K562 (cell line): Measurements from ENCODE around the gene USP20. TPM values are rescaled to one million over a fixed set of nuclear protein-coding genes. Genes with fewer than 3 reads are reported as not detected.

Source experiments
- ARID2 ChIP-seq: fragments of 450-650 bp; IDR thresholded peaks from 2 replicates; pipeline ENCODE4 v1.6.1; 2017; ENCODE audit warnings: antibody characterized with exemption, mild to moderate bottlenecking
- BCOR ChIP-seq: fragments of 450-650 bp; IDR thresholded peaks from 2 replicates; pipeline ENCODE4 v1.6.1; 2016
- CBFB ChIP-seq: sonication (generic); formaldehyde crosslinking; IDR thresholded peaks from 2 replicates; pipeline ENCODE4 v1.4.0; 2020; ENCODE audit warnings: mild to moderate bottlenecking, missing genetic modification reagents
- E2F5 ChIP-seq: sonication (generic); formaldehyde crosslinking; IDR thresholded peaks from 2 replicates; pipeline ENCODE4 v1.8.0; 2022; ENCODE audit warnings: mild to moderate bottlenecking, missing genetic modification reagents
- ETV5 ChIP-seq: sonication (generic); formaldehyde crosslinking; IDR thresholded peaks from 2 replicates; pipeline ENCODE4 v1.4.0; 2020; ENCODE audit warnings: low read depth, mild to moderate bottlenecking, missing genetic modification reagents
- HEY1 ChIP-seq: fragments of 250-450 bp; sonication (Bioruptor Pico); IDR thresholded peaks from 2 replicates; pipeline ENCODE4 v1.5.0; 2020; ENCODE audit warnings: mild to moderate bottlenecking, moderate library complexity, borderline replicate concordance
- HOMEZ ChIP-seq: fragments of 250-450 bp; sonication (Bioruptor Pico); IDR thresholded peaks from 2 replicates; pipeline ENCODE4 v1.4.0; 2020; ENCODE audit warnings: mild to moderate bottlenecking, moderate library complexity
- L3MBTL2 ChIP-seq: fragments of 450-650 bp; IDR thresholded peaks from 2 replicates; pipeline ENCODE4 v1.6.1; 2016; ENCODE audit warnings: mild to moderate bottlenecking, moderate library complexity
- PYGO2 ChIP-seq: fragments of 450-650 bp; IDR thresholded peaks from 2 replicates; pipeline ENCODE4 v1.6.1; 2016; ENCODE audit warnings: mild to moderate bottlenecking, missing genetic modification characterization, moderate library complexity, missing compliant biosample characterization
- SETDB1 ChIP-seq: IDR thresholded peaks from one replicate; pipeline ENCODE4 v1.6.1; 2012; ENCODE audit warnings: low read length, control low read depth, inconsistent platforms
- SMAD4 ChIP-seq: fragments of 250-450 bp; sonication (Bioruptor Pico); conservative IDR thresholded peaks from 2 replicates; pipeline ENCODE4 v1.8.0; 2021; ENCODE audit warnings: inconsistent platforms, mild to moderate bottlenecking, moderate library complexity
- SMARCA5 ChIP-seq: fragments of 450-650 bp; IDR thresholded peaks from 2 replicates; pipeline ENCODE4 v1.6.1; 2016
- TCF15 ChIP-seq: fragments of 250-450 bp; sonication (Bioruptor Pico); IDR thresholded peaks from 2 replicates; pipeline ENCODE4 v1.8.0; 2022; ENCODE audit warnings: moderate library complexity, mild to moderate bottlenecking, inconsistent platforms
- ZNF717 ChIP-seq: fragments of 250-450 bp; sonication (Bioruptor Pico); IDR thresholded peaks from 2 replicates; pipeline ENCODE4 v1.5.0; 2021
- polyA plus RNA-seq, 8 experiments: library from polyadenylated mRNA; depleted of rRNA in 4 of 8; stranded (reverse) in 5 of 8; unstranded in 3 of 8; fragments of >200 nt; fragmentation: Nextera tagmentation in 2 of 8; fragmentation: Illumina TruSeq in 1 of 8; extraction: Ambion mirVana in 2 of 8; extraction: Trizol in 1 of 8; gene quantifications; 2 replicates each; pipeline versions ENCODE4 v1.2.1 to v1.2.3, GENCODE V29; 2011 to 2014; ENCODE audit warnings: inconsistent platforms in 1 of 8, missing spikeins in 1 of 8
- total RNA-seq, 7 experiments: library from RNA; depleted of rRNA in 6 of 7; stranded (reverse); fragments of >200 nt in 6 of 7; fragmentation: Illumina TruSeq in 2 of 7; extraction: Trizol in 2 of 7; gene quantifications; 2 replicates each; pipeline versions ENCODE4 v1.2.1 to v1.2.3, GENCODE V29; 2011 to 2021; ENCODE audit warnings: low replicate concordance in 1 of 7
- TF ChIP-seq, protein P1 (sequence below), 2 experiments: fragments of 450-650 bp in 1 of 2; sonication (generic) in 1 of 2; formaldehyde crosslinking; conservative IDR thresholded peaks; 2 replicates each; pipeline versions ENCODE4 v1.4.0 to v1.8.1; 2020 to 2022; ENCODE audit warnings: mild to moderate bottlenecking in 1 of 2, missing genetic modification reagents in 1 of 2
- TF ChIP-seq, protein P2 (sequence below): fragments of 450-650 bp; IDR thresholded peaks from 2 replicates; pipeline ENCODE4 v1.6.1; 2017; ENCODE audit warnings: mild to moderate bottlenecking, moderate library complexity
- TF ChIP-seq, protein P3 (sequence below), 2 experiments: fragments of 200-800 bp in 1 of 2; sonication (Bioruptor generic) in 1 of 2; sonication (generic) in 1 of 2; formaldehyde crosslinking in 1 of 2; IDR thresholded peaks in 1 of 2; conservative IDR thresholded peaks in 1 of 2; 2 replicates each; pipeline versions ENCODE4 v1.5.0 to v1.6.1; 2016 to 2020; ENCODE audit warnings: missing compliant biosample characterization in 1 of 2, missing genetic modification characterization in 1 of 2, missing genetic modification reagents in 1 of 2

Gene USP20
- total and polyA plus RNA-seq, 9 of the 15 experiments (the other 6 are each of a cell fraction or from before 2014, with no cell fraction given) = 1.9 to 136 (median 49.1) TPM

DNA sequence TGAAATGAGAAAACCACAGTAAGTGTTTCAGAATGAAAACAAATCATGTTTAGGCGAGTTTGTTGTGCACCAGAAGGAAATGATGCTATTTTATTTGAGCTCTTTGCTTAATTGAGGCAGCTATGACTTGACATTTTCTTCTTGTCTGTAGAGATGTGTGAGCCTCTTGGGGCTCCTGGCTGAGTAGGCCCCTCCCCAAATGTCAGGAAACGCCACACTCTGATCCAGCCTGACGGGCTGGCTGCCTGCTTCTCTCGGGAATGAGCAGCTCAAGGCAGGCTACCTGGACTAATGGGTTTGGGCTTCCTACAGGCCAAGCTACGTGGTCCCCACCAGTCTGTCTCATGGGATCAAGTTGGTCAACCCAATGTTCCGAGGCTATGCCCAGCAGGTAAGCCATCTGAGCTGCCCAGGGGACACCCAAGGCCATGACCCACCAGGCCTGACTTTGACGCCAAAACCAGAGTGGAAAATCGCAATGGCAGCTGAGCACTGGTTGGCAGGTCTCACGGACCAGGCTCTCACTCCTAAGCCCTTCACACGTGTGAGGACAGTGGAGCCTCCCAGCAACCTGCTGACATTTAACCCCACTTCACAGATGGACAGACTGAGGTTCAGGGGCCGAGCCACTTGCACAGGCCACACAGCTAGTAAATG lies 29.9 kb downstream of the USP20 start (continued):
- TF ChIP-seq, protein P1, sequence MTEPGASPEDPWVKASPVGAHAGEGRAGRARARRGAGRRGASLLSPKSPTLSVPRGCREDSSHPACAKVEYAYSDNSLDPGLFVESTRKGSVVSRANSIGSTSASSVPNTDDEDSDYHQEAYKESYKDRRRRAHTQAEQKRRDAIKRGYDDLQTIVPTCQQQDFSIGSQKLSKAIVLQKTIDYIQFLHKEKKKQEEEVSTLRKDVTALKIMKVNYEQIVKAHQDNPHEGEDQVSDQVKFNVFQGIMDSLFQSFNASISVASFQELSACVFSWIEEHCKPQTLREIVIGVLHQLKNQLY (CRISPR knock-in tag; conservative IDR thresholded peaks at IDR 0.05) = no peak
- TF ChIP-seq ZNF717 (CRISPR knock-in tag) = no peak
- no peak for TF ChIP-seq HOMEZ (CRISPR knock-in tag)
- TF ChIP-seq TCF15 (CRISPR knock-in tag) = no peak
- peak; percentile 95 for TF ChIP-seq BCOR
- TF ChIP-seq, protein P2, sequence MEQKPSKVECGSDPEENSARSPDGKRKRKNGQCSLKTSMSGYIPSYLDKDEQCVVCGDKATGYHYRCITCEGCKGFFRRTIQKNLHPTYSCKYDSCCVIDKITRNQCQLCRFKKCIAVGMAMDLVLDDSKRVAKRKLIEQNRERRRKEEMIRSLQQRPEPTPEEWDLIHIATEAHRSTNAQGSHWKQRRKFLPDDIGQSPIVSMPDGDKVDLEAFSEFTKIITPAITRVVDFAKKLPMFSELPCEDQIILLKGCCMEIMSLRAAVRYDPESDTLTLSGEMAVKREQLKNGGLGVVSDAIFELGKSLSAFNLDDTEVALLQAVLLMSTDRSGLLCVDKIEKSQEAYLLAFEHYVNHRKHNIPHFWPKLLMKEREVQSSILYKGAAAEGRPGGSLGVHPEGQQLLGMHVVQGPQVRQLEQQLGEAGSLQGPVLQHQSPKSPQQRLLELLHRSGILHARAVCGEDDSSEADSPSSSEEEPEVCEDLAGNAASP = no peak
- no peak for TF ChIP-seq SETDB1
- 0 out of 2 replicates have a peak, but pooled peaks have one; percentile 17 for TF ChIP-seq SMAD4 (CRISPR knock-in tag)
- TF ChIP-seq SMARCA5 = peak; percentile 76
- 0 out of 2 replicates have a peak, but pooled peaks have one; percentile 71 for TF ChIP-seq CBFB (CRISPR knock-in tag)
- TF ChIP-seq, protein P3, sequence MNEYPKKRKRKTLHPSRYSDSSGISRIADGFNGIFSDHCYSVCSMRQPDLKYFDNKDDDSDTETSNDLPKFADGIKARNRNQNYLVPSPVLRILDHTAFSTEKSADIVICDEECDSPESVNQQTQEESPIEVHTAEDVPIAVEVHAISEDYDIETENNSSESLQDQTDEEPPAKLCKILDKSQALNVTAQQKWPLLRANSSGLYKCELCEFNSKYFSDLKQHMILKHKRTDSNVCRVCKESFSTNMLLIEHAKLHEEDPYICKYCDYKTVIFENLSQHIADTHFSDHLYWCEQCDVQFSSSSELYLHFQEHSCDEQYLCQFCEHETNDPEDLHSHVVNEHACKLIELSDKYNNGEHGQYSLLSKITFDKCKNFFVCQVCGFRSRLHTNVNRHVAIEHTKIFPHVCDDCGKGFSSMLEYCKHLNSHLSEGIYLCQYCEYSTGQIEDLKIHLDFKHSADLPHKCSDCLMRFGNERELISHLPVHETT (CRISPR knock-in tag; conservative IDR thresholded peaks at IDR 0.05 in 1 of 2, IDR thresholded peaks at IDR 0.05 in 1 of 2) = 0 out of 4 replicates have a peak, but pooled peaks of 1 of the 2 experiments have one; percentile 11
- TF ChIP-seq ETV5 (CRISPR knock-in tag) = 0 out of 2 replicates have a peak, but pooled peaks have one; percentile 45
- no peak for TF ChIP-seq PYGO2
- no peak for TF ChIP-seq L3MBTL2
- no peak; the same call in 1 of the 2 replicates for TF ChIP-seq E2F5
- no peak for TF ChIP-seq ARID2
- TF ChIP-seq HEY1 (CRISPR knock-in tag) = no peak
